GM12891 (cell line): ENCODE data around the gene DMD.

Experiments
- PAX5 ChIP-seq: IDR thresholded peaks from 2 replicates; pipeline ENCODE4 v1.6.1; 2011; ENCODE audit warnings: low read length, moderate library complexity, mild to moderate bottlenecking; ENCODE audit not compliant: insufficient read depth, severe bottlenecking
- POLR2A ChIP-seq: IDR thresholded peaks from 2 replicates; pipeline ENCODE4 v1.6.1; 2011; ENCODE audit warnings: low read depth, low read length, control low read depth
- POLR2AphosphoS5 ChIP-seq: IDR thresholded peaks from 2 replicates; pipeline ENCODE4 v1.6.1; 2011; ENCODE audit warnings: low read depth, low read length, control low read depth
- TAF1 ChIP-seq: IDR thresholded peaks from 2 replicates; pipeline ENCODE4 v1.6.1; 2011; ENCODE audit warnings: low read depth, low read length, control low read depth

DNA sequence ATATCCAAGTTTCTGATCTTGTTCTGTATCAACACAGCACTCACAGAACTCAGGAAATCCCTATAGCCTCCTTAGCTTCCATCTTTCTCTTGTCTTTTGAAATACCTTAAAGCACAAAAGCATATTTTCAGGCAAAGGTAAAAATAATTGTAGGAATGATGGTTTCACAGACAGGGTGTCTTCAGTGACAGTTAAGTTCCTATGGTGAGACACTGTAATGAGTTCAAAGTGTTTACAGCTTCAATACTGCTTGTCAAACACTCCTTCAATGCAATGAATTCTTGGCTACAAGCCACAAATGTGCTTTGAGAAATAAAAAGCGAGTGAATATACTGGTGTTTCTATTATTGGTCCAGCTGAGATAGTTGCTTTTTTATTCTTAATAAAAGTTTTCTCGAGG lies 466.0 kb downstream of the DMD start:
- TF ChIP-seq TAF1 = no peak
- no peak for TF ChIP-seq POLR2A
- TF ChIP-seq PAX5 = no peak
- TF ChIP-seq POLR2AphosphoS5 = no peak
